ENCODE results near the gene LMO3.

DNA sequence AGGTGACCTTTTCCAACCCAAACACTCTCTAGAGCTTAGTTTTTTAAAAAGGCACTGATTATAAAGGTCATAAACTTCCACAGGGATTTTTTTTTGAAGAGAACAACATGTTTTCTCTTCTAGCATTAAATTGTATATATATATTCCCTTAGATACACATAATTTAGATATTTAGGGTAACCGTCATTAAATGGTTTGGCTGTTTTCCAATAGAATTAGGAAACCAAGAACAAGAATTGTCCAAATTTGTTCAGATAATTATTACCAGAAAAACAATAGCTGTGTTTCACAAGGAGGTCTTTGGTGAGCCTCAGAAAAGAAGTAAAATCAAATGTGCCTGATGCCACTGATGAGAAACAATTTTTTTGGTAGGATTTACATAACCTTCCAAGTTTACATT is 26.9 kb downstream of the LMO3 start:
- TF ChIP-seq, protein P1, sequence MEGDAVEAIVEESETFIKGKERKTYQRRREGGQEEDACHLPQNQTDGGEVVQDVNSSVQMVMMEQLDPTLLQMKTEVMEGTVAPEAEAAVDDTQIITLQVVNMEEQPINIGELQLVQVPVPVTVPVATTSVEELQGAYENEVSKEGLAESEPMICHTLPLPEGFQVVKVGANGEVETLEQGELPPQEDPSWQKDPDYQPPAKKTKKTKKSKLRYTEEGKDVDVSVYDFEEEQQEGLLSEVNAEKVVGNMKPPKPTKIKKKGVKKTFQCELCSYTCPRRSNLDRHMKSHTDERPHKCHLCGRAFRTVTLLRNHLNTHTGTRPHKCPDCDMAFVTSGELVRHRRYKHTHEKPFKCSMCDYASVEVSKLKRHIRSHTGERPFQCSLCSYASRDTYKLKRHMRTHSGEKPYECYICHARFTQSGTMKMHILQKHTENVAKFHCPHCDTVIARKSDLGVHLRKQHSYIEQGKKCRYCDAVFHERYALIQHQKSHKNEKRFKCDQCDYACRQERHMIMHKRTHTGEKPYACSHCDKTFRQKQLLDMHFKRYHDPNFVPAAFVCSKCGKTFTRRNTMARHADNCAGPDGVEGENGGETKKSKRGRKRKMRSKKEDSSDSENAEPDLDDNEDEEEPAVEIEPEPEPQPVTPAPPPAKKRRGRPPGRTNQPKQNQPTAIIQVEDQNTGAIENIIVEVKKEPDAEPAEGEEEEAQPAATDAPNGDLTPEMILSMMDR (IDR thresholded peaks at IDR 0.05): no peak
- TF ChIP-seq POLR2A (IDR thresholded peaks at IDR 0.05): no peak

All from body of pancreas (tissue), 4 donors.